ENCODE results near the gene LRP2BP.
A peak's percentile ranks its signal among the peaks of the same experiment; 100 is the strongest.

The LRP2BP gene

GRCh38 chr4:185395238-185395955 is at the start of gene LRP2BP:
LRP2BP (minus strand) TSS chr4:185395924; CDS start chr4:185378186, 17,738 bp downstream.
- in situ Hi-C loops (cut with MboI; ENCODE audit: low sequenced_read_pairs, unreplicated experiment): no loop called here
- DNase-seq (ENCODE audit: low spot score): peak; percentile 41
- TF ChIP-seq CTCF (IDR thresholded peaks at IDR 0.05; ENCODE audit: borderline replicate concordance, control extremely low read depth, extremely low read depth, insufficient read depth, missing control alignments): no peak

- TF ChIP-seq CTCF (IDR thresholded peaks at IDR 0.05; ENCODE audit: borderline replicate concordance, control extremely low read depth, extremely low read depth, insufficient read depth, missing control alignments): no peak
- in situ Hi-C loops (cut with MboI; ENCODE audit: low sequenced_read_pairs, unreplicated experiment): no loop called here
- DNase-seq (ENCODE audit: low spot score): no peak
Observed at GRCh38 chr4:185445209-185445608, 49.5 kb upstream of the LRP2BP start.

GRCh38 chr4:185441479-185441878 is 45.8 kb upstream of the LRP2BP start:
- in situ Hi-C loops (cut with MboI; ENCODE audit: low sequenced_read_pairs, unreplicated experiment): no loop called here
- TF ChIP-seq CTCF (IDR thresholded peaks at IDR 0.05; ENCODE audit: borderline replicate concordance, control extremely low read depth, extremely low read depth, insufficient read depth, missing control alignments): no peak
- no peak for DNase-seq (ENCODE audit: low spot score)

- no peak for TF ChIP-seq CTCF (IDR thresholded peaks at IDR 0.05; ENCODE audit: borderline replicate concordance, control extremely low read depth, extremely low read depth, insufficient read depth, missing control alignments)
- DNase-seq (ENCODE audit: low spot score): no peak
- in situ Hi-C loops (cut with MboI; ENCODE audit: low sequenced_read_pairs, unreplicated experiment): no loop called here
Observed at GRCh38 chr4:185437809-185438208, 42.1 kb upstream of the LRP2BP start.

- no peak for TF ChIP-seq CTCF (IDR thresholded peaks at IDR 0.05; ENCODE audit: borderline replicate concordance, control extremely low read depth, extremely low read depth, insufficient read depth, missing control alignments)
- DNase-seq (ENCODE audit: low spot score): no peak
- in situ Hi-C loops (cut with MboI; ENCODE audit: low sequenced_read_pairs, unreplicated experiment): no loop called here
Observed at GRCh38 chr4:185435466-185435865, 39.7 kb upstream of the LRP2BP start.

- no peak for DNase-seq (ENCODE audit: low spot score)
- in situ Hi-C loops (cut with MboI; ENCODE audit: low sequenced_read_pairs, unreplicated experiment): no loop called here
- no peak for TF ChIP-seq CTCF (IDR thresholded peaks at IDR 0.05; ENCODE audit: borderline replicate concordance, control extremely low read depth, extremely low read depth, insufficient read depth, missing control alignments)
Observed at GRCh38 chr4:185429660-185430059, 33.9 kb upstream of the LRP2BP start.

Data from GM13976 (cell line).